Measurements from ENCODE around the gene RAPGEF4.

GRCh38 chr2:172986040-172986439 is 250.4 kb downstream of the RAPGEF4 start:
- TF ChIP-seq GATA2 (IDR thresholded peaks at IDR 0.05; ENCODE audit: low read depth, low read length) (no peak), GATA3 (IDR thresholded peaks at IDR 0.05; ENCODE audit: low read depth, low read length) (no peak)
